H1 (cell line): ENCODE data around the gene KDM6B. TPM values are rescaled to one million over a fixed set of nuclear protein-coding genes. Genes with fewer than 3 reads are reported as not detected.

ENCODE experiments used
- HDAC2 ChIP-seq, 2 experiments: fragments of 300-600 bp in 1 of 2; sonication (generic) in 1 of 2; IDR thresholded peaks; 2 replicates each; pipeline ENCODE4 v1.6.1; 2011 to 2012; ENCODE audit warnings: low read depth in 2 of 2, low read length in 2 of 2, mild to moderate bottlenecking in 2 of 2, moderate library complexity in 2 of 2, borderline replicate concordance in 1 of 2, inconsistent platforms in 1 of 2
- PHF8 ChIP-seq: fragments of 200-600 bp; sonication (generic); conservative IDR thresholded peaks from 2 replicates; pipeline ENCODE4 v1.7.1; 2012; ENCODE audit warnings: low read depth, mild to moderate bottlenecking, inconsistent platforms, low read length, moderate library complexity
- POLR2AphosphoS5 ChIP-seq: IDR thresholded peaks from 2 replicates; pipeline ENCODE4 v1.6.1; 2011; ENCODE audit warnings: low read depth, low read length
- RNF2 ChIP-seq: fragments of 200-900, 300-1000 bp; sonication (generic); IDR thresholded peaks from 2 replicates; pipeline ENCODE4 v1.7.1; 2016; ENCODE audit warnings: borderline replicate concordance, low read depth, mild to moderate bottlenecking, antibody characterized with exemption, low read length; ENCODE audit not compliant: poor library complexity, severe bottlenecking; ENCODE audit errors: missing control alignments
- USF2 ChIP-seq: IDR thresholded peaks from 2 replicates; pipeline ENCODE4 v1.6.1; 2011; ENCODE audit warnings: low read length, improper control_type of control experiment
- polyA plus RNA-seq, 7 experiments: library from polyadenylated mRNA; depleted of rRNA in 3 of 7; stranded (reverse) in 5 of 7; unstranded in 2 of 7; fragments of >200 nt in 5 of 7; fragments of 200-250 nt in 2 of 7; gene quantifications; 1 replicate in 5 of 7; 2 replicates in 1 of 7; 4 replicates in 1 of 7; pipeline versions ENCODE4 v1.2.1 to v1.2.3, GENCODE V29; 2011 to 2013; ENCODE audit warnings: missing spikeins in 2 of 7, mixed read lengths in 2 of 7
- total RNA-seq: library from RNA; stranded (reverse); fragmentation: NEBNext Ultra II Directional; extraction: Animal tissue kit (Norgen Biotek cat#: 25700); gene quantifications from 2 replicates; pipeline ENCODE4 v1.2.1, GENCODE V29; 2021

KDM6B gene
- total and polyA plus RNA-seq, 2 of the 8 experiments (the other 6 are each of a cell fraction or from before 2014, with no cell fraction given) = 0.48 to 3.7 TPM

- no peak for TF ChIP-seq USF2
- TF ChIP-seq PHF8 = no peak
- no peak for TF ChIP-seq POLR2AphosphoS5
- TF ChIP-seq RNF2 = no peak
- TF ChIP-seq HDAC2 (IDR thresholded peaks at IDR 0.05; ENCODE audit: borderline replicate concordance in 1 of 2, low read depth in 2 of 2, low read length in 2 of 2) = no peak
These were observed 5.3 kb downstream of the KDM6B start (continued) for GRCh38 chr17:7839190-7839875.
